HG03103 (cell line): ENCODE data around the gene ENPP6.

Source experiments
- ATAC-seq: cut with Tn5 transposase; IDR thresholded peaks from one replicate; pipeline ENCODE4 v1.9.1; 2021; ENCODE audit warnings: low read depth; ENCODE audit not compliant: unreplicated experiment

The ENPP6 gene

DNA sequence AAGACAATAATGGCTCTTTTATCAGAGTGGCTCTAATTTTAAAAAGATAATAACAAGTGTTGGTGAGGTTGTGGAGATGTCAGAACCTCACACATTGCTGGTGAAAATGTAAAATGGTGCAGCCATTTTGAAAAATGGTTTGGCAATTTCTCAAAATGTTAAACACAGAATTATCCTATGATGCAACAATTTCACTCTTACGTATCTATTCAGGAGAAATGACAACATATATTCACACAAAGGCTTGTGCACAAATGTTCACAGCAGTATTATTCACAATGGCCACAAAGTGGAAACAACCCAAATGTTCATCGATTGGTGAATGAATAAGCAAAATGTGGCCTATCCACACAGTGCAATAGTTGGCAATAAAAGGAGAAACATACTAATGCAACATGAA, 24.7 kb downstream of the ENPP6 start:
- no peak for ATAC-seq

- ATAC-seq = no peak
Measured at GRCh38 chr4:184191267-184191666, 26.4 kb downstream of the ENPP6 start.

- ATAC-seq = no peak
Measured at GRCh38 chr4:184190711-184191110, 27.0 kb downstream of the ENPP6 start.

GRCh38 chr4:184189966-184190365, 27.7 kb downstream of the ENPP6 start:
- ATAC-seq = no peak

DNA sequence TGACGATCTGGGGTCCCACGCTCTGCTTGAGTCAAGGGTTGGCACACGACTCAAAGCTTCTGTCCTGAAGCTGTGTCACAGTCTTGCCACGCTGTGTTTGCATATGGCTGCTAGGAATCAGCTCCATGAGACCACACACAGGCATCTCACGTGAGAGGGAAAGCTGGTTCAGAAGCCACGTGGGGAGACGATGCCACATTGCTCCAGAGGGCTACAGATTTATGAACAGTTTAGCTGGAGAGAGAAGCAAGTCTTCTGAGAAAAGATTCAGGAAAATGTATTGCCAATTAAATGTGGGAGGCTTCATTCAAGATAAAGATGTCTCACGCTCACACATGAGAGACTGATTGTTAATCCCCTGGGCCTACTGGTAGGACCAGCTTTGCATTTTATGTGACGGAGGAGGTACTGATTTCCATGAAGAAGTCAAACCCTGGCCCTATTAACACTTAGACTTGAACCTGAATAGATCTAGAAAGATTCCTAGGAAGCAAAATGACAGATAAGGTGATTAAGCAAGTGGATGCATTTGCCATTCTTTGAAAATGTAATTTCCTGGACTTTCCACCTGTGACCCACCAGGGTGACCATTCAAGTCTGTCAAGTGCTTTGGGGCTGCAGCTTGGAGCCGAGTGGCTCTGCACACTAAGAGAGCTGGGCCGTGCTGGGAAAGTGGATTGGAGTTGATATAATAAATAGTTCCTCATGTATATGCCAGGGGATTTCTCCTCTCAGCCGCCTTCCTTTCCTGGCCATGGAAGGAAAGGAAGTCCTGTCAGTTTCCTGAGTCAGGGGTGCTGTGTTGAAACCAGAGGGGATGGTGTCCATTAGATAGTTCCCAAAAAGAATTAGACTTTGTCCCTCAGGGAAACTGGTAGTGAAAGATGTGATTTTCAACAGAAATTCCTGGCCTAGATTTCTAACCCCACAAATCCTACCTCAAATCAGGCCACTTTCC, 29.0 kb downstream of the ENPP6 start:
- no peak for ATAC-seq

DNA sequence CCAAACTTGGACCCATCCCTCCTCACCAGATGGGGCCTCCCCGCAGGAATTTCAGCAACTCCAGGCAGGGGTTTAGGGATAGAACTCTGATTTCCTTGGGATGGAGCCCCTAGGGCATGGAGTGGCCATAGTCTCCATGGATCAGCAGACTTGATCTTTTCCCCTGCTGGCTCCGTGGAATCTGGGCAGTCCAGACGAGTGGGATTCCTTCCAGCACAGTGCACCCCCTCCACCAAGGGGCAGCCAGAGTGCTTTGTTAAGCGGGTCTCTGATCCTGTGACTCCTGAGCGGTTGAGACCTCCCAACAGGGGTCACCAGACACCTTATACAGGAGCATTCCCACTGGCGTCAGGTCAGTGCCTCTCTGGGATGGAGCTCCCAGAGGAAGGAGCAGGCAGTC, 40.4 kb downstream of the ENPP6 start:
- ATAC-seq = no peak

- no peak for ATAC-seq
Measured at GRCh38 chr4:184174571-184175488, 42.8 kb downstream of the ENPP6 start.

DNA sequence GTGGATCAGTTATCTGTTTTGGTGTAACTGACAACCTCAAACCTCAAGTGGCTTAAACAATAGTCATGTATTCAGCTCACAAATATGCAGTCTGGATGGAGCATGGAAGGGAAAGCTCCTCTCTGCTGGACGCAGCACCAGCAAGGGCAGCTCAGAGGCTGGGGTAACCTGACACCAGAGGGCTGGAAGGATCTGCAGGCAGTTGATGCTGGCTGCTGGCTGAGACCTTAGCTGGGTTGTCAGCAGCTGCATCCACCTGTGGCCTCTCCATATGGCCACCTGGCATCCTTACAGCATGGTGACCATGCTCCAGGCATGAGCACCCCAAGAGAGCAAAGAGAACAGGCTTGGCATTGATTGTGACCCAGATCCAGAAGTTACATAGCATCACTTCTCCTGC, 46.7 kb downstream of the ENPP6 start:
- ATAC-seq = no peak

DNA sequence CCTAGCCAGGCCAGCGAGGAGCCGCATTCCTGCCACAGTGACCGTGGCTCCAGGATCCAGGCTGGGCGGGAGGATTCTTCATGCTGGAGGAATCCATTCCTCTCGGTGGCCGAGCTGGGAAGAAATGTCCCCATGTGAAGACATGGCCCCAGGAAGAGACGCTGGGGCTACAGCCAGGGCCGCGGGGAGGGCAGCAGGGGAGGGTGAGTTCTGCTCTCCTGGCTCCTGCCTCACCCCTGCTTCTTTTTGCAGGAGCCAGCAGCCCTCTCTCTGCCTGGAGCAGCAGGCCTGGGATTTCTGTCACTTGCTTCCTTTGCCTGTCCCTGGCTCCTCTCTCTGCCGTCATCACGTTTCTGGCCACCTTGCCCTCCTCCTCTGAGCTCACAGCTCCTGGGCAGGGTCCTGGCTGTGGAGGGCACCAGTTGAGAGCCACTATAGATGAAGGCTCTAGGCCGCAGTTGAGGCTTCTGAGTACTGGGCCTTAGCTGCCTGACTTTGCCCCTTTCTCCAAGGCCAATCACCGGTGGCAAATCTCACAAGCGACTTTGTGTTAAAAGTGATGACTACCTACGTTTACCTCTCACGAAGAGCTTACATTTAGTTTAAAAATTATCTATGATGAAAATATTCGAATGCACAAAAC, 48.3 kb downstream of the ENPP6 start:
- no peak for ATAC-seq

GRCh38 chr4:184168406-184169019, 49.2 kb downstream of the ENPP6 start:
- peak; percentile 71 for ATAC-seq

DNA sequence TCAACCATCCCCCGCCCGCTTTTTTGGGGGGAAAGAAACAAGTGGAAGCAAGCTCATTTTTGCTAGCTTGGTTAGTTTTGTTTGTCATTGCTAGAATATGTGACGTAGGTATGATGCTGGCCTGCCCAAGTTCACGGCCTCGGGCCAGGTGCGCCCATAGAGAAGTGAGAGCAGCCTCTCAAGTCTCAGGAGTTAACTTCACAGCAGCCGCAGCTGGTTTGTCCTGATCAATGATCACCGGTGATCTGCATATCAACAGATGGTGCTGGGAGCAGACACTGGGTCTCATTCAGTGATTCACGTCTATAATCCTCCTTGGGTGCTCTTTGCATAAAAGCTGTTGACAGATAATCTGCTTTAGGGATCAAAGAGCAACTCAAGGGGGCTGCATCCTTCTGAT, 50.1 kb downstream of the ENPP6 start:
- peak; percentile 62 for ATAC-seq

DNA sequence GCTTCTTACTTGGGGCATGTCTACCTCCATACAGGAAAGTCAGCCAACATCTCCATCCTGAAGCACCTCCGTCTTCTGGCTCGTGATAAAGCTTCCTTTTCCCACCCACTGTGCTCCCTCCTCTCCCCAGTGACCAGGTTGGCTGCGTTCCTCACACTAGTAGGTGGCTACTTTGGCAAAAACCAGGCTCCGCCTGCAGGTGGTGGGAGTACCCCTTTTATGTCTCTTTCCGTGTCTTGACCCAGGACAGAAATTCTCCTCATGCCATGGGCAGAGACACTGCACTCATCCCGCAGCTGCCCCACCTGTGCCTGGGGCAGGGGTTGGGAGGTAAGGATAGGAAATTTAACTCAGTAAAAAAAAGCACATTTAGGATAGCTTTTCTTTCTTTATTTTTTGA, 50.9 kb downstream of the ENPP6 start:
- ATAC-seq = no peak

- ATAC-seq = no peak
Measured at GRCh38 chr4:184165291-184165690, 52.4 kb downstream of the ENPP6 start.

- peak; percentile 41 for ATAC-seq
Measured at GRCh38 chr4:184163813-184164212, 53.9 kb downstream of the ENPP6 start.

DNA sequence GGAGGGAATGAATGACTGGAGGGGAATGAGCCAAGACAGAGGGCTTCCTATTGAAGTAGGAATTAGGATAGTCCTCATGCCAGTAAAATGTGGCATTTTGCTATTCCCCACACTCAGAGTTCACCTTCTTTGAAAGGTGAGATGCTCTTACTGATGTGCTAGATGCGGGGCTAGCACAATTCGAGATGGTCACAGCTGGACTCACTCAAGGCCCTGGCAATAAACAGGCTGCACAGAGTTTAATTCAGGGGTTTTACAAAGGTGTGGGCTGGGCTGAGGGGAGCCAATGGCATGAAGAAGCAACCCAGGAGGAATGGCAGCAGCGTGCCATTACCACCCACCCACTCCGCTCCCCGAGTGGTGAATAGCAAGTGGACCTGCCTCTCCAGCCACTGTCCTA, 55.1 kb downstream of the ENPP6 start:
- no peak for ATAC-seq

GRCh38 chr4:184157322-184157721, 60.4 kb downstream of the ENPP6 start:
- no peak for ATAC-seq

- ATAC-seq = no peak
Measured at GRCh38 chr4:184156163-184156920, 61.3 kb downstream of the ENPP6 start.

GRCh38 chr4:184154199-184154598, 63.5 kb downstream of the ENPP6 start:
- ATAC-seq = no peak

- ATAC-seq = no peak
Measured at GRCh38 chr4:184153781-184154180, 63.9 kb downstream of the ENPP6 start.

GRCh38 chr4:184151988-184152485, 65.6 kb downstream of the ENPP6 start:
- no peak for ATAC-seq
